ENCODE results near the gene BTBD17.
"Not testable (repeated sequence)": the region's sequence is repeated elsewhere in the genome, so short reads cannot be mapped to it uniquely, and the experiment has no call there.

The BTBD17 gene

GRCh38 chr17:74361230-74362068, at the start of gene BTBD17:
TSS of gene BTBD17 (minus strand) at chr17:74361868. CDS start at chr17:74361819, 49 bp downstream.
- FAIRE-seq (no peak), DNase-seq (ENCODE audit: insufficient read length, low spot score) (no peak)

DNA sequence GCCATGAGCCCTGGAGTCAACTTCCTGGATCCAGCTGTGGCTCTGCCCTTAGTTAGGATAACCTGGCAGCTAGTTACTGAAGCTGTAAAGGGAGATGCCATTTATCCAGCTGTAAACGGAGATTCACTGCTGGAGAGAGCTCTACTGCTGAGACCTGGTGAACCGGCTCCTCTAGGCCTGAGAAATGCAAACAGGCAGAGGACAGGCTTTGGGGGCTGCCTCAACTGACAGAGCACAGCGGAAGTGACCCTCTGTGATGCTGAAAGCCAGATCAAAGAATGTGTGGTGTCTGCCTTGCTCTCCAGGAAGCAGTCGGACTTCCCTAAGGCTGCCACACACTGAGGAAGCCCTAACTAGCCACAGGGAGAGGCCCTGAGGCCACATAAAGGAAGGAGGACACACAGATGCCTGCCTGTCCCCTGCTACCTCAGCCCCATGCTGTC, 48.4 kb upstream of the BTBD17 start:
- DNase-seq (ENCODE audit: insufficient read length, low spot score) (no peak), FAIRE-seq (no peak)

GRCh38 chr17:74408815-74409214, 47.1 kb upstream of the BTBD17 start:
- DNase-seq (ENCODE audit: insufficient read length, low spot score) (no peak), FAIRE-seq (no peak)

DNA sequence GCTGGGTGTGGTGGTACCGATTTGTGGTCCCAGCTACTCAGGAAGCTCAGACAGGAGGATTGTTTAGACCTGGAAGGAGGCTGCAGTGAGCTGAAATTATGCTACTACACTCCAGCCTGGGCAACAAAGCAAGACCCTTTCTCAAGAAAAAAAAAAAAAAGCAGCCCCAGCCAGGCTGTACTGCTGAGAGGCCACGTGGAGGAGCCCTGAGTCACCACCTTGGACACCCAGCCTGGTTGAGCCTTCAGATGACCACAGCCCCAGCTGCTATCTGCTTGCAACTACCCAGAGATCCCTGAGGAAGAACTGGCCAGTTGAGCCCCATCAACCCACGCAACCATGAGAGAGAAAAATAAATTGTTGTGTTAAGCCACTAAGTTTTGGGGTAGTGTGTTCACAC, 46.6 kb upstream of the BTBD17 start:
- FAIRE-seq (no peak), DNase-seq (ENCODE audit: insufficient read length, low spot score) (no peak)

GRCh38 chr17:74407384-74407783, 45.7 kb upstream of the BTBD17 start:
- FAIRE-seq (no peak), DNase-seq (ENCODE audit: insufficient read length, low spot score) (no peak)

DNA sequence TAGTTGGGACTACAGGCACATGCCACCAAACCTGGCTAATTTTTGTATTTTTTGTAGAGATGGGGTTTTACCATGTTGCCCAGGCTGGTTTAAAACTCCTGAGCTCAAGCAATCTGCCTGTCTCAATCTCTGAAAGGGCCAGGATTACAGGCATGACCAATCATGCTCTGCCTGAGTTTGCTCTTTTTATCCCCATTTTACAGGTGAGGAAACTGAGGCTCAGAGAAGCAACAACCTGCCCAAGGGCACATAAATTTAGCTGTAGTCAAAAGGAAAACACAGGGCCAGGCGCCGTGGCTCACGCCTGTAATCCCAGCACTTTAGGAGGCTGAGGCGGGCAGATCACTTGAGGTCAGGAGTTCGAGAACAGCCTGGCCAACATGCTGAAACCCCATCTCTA, 43.6 kb upstream of the BTBD17 start:
- not testable (repeated sequence) for DNase-seq (ENCODE audit: insufficient read length, low spot score); FAIRE-seq

- FAIRE-seq (no peak), DNase-seq (ENCODE audit: insufficient read length, low spot score) (no peak)
These were observed 43.1 kb upstream of the BTBD17 start for GRCh38 chr17:74404789-74405188.

DNA sequence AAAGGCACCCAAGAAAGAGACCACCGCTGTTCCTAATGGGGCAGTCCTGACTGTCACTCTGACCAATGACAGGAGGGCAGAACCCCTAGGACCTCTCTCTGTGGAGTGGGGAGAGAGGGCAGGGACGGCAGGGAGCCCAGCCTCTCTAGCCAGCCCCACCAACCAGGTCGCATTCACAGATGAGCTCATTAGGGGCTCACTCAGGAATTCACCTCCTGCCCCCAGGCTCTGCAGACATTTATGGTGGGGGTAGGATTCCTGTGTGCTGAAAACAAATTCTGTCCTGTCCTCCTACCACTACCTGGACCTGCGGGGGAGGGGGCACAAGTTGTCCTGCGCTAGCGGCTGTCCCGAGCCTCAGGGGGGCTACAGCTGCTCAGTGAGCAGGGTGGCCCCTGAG, 42.5 kb upstream of the BTBD17 start:
- no peak for DNase-seq (ENCODE audit: insufficient read length, low spot score)
- no peak for FAIRE-seq

GRCh38 chr17:74403512-74404137, 42.0 kb upstream of the BTBD17 start:
- DNase-seq (ENCODE audit: insufficient read length, low spot score) = no peak
- FAIRE-seq = no peak

DNA sequence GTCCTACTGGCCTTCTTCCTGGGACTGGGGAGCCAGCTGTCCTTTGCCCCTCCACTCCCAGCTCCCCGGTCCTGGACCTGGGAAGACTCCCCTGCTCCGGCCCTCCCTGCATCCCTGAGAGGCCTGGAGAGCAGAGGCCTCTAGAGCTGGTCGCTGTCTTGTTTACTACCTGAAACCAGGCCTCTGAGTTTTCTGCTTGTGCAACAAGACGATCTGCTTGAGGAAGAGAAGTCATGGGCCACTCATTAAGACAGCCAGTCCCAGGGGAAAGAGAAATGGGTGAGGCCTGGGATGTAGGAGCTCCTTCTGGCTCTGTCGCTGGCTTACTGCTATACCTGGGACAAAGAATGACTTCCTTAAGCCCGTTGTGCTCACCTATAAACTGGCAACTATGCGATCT, 40.4 kb upstream of the BTBD17 start:
- DNase-seq (ENCODE audit: insufficient read length, low spot score) = no peak
- no peak for FAIRE-seq

GRCh38 chr17:74396567-74396966, 34.9 kb upstream of the BTBD17 start:
- no peak for DNase-seq (ENCODE audit: insufficient read length, low spot score)
- no peak for FAIRE-seq

GRCh38 chr17:74394977-74395376, 33.3 kb upstream of the BTBD17 start:
- no peak for DNase-seq (ENCODE audit: insufficient read length, low spot score)
- no peak for FAIRE-seq

- FAIRE-seq (no peak), DNase-seq (ENCODE audit: insufficient read length, low spot score) (no peak)
These were observed 32.7 kb upstream of the BTBD17 start for GRCh38 chr17:74394275-74394950.

- FAIRE-seq (peak; percentile 4), DNase-seq (ENCODE audit: insufficient read length, low spot score) (no peak)
These were observed 31.8 kb upstream of the BTBD17 start for GRCh38 chr17:74393346-74393942.

GRCh38 chr17:74392848-74393247, 31.2 kb upstream of the BTBD17 start:
- DNase-seq (ENCODE audit: insufficient read length, low spot score) = no peak
- peak; percentile 18 for FAIRE-seq

GRCh38 chr17:74391771-74392170, 30.1 kb upstream of the BTBD17 start:
- DNase-seq (ENCODE audit: insufficient read length, low spot score) = no peak
- FAIRE-seq = no peak

- DNase-seq (ENCODE audit: insufficient read length, low spot score) = no peak
These were observed 29.3 kb upstream of the BTBD17 start for GRCh38 chr17:74390680-74391653.

DNA sequence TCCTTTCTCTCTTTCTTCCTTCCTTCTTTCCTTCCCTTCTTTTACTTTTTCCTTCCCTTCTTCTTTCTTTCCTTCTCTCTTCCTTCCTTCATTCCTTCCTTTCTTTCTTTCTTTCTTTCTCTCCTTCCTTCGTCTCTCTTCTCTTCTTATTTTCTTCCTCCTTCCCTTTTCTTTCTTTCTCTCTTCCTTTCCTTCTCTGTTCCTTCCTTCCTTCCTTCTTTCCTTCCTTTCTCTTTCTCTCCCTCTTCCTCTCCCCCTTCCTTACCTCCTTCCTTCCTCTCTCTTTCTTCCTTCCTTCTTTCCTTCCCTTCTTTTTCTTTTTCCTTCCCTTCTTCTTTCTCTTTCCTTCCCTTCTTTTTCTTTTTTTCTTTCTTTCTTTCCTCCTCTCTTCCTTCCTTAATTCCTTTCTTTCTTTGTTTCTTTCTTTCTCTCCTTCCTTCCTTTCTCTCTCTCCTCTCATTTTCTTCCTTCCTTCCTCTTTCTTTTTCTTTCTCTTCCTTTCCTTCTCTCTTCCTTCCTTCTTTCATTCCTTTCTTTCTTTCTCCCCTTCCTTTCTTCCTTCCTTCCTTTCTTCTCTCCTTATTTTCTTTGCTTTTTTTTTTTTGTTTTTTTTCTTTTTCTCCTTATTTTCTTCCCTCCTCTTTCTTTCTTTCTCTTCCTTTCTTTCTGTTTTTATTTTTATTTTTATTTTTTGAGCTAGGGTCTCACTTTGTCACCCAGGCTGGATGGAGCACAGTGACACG, 28.4 kb upstream of the BTBD17 start:
- FAIRE-seq = no peak
- DNase-seq (ENCODE audit: insufficient read length, low spot score) = no peak

More at GRCh38 chr17:74390680-74391653, 29.3 kb upstream of the BTBD17 start:
- no peak for FAIRE-seq

DNA sequence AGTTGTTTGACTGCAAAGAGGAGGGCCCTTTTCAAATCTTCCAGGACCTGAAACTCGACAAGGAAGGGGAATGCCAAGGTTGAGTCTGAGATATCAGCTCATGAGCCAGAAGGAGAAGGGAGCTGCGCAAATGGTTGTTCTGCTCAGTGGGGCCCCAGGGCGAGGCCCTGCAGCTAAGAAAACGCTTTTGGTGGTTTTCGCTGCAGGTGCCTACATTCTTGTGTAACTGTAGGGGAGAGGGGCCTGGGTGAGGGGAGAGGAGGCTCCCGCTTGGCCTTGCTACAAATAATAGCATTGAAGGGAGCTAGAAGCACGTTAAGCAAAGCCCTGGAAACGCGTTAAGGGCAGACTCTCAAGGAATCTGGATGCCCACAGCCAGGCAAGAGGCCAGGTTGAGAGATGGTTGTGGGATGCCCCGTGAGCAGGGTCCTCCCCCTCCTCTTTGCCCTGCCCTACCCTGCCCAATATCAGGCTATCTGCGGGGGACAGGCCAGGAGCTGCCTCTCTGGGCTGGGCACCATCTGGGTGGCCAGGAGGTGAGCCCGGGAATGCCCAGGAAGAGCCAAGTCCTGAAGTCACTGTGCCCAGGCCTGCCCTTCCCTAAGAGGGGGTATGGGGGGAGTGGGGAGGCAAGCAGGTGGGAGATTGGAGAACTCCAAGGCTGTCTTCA, 27.6 kb upstream of the BTBD17 start:
- no peak for FAIRE-seq
- no peak for DNase-seq (ENCODE audit: insufficient read length, low spot score)

All from GM19239 (cell line).